ENCODE results near the gene SELP. TPM values are rescaled to one million over a fixed set of nuclear protein-coding genes. Genes with fewer than 3 reads are reported as not detected.

Gene SELP
- polyA plus RNA-seq, 1 of the 3 experiments (the other 2 are of a cell fraction), result not detected

DNA sequence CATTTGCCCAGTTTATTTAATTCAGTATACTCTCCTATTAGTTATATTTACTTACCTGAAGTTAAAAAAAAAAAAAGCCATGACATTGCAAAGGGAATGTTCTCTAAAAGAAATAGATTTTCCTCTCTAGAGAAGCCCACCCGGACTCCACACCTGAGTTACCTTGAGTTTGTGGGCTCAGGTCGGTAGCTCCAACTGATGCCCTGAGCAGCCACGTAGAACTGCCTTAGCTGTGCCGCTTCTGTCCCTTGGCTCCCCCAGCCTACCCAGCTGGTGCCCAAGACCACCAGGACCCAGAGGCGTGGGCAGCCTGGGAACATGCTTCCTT, 43.9 kb downstream of the SELP start:
- Histone ChIP-seq H2AFZ (ENCODE audit: low read depth) (no peak overlapping the region), H4K20me1 (ENCODE audit: insufficient read depth) (no peaks in the 10 kb centered on the region), H3K27ac (ENCODE audit: low read depth in 2 of 2, low read length in 1 of 2) (no peak overlapping the region), H3K9ac (no peak overlapping the region), H3K4me1 (ENCODE audit: control insufficient read depth in 1 of 2, insufficient read depth in 2 of 2, low read depth in 1 of 2, low read length in 1 of 2) (peaks cover 0 to 8% of the 10 kb centered on the region in 2 experiments; a peak in 1 of 4 replicates), H3K27me3 (ENCODE audit: insufficient read depth) (peaks cover 24% of the 10 kb centered on the region; the same call in 1 of the 2 replicates), H3K4me3 (ENCODE audit: low read depth in 2 of 2, low read length in 1 of 2) (peak overlapping the region; percentile 30 to 52), H3K79me2 (ENCODE audit: insufficient read depth) (no peaks in the 10 kb centered on the region), H3K9me2 (no peaks in the 10 kb centered on the region), H3K36me3 (replicated peaks in 1 of 2; ENCODE audit: control insufficient read depth in 1 of 2, insufficient read depth in 2 of 2, low read length in 1 of 2) (no peaks in the 10 kb centered on the region), H3K9me3 (no peaks in the 10 kb centered on the region), H3K4me2 (peak overlapping the region; percentile 75), H3F3A (replicated peaks; ENCODE audit: insufficient read depth) (no peaks in the 10 kb centered on the region)
- ChIA-PET CTCF (interaction anchor here (0.6 to 2.0 kb wide), 16 partner anchors 9 to 224 kb away, joined by 3 to 11 read pairs (median 4); no protein-coding TSS in a partner anchor), POLR2A (no interaction called here)
- no peak for DNase-seq
- WGBS (ENCODE audit: low lambda C conversion rate), result 8% methylated on average over 4 of the region's 5 CpGs
- no peak for TF ChIP-seq FOXM1 (IDR thresholded peaks at IDR 0.05; ENCODE audit: low read depth)
- TF ChIP-seq, protein P1, sequence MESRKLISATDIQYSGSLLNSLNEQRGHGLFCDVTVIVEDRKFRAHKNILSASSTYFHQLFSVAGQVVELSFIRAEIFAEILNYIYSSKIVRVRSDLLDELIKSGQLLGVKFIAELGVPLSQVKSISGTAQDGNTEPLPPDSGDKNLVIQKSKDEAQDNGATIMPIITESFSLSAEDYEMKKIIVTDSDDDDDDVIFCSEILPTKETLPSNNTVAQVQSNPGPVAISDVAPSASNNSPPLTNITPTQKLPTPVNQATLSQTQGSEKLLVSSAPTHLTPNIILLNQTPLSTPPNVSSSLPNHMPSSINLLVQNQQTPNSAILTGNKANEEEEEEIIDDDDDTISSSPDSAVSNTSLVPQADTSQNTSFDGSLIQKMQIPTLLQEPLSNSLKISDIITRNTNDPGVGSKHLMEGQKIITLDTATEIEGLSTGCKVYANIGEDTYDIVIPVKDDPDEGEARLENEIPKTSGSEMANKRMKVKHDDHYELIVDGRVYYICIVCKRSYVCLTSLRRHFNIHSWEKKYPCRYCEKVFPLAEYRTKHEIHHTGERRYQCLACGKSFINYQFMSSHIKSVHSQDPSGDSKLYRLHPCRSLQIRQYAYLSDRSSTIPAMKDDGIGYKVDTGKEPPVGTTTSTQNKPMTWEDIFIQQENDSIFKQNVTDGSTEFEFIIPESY (IDR thresholded peaks at IDR 0.05; ENCODE audit: borderline replicate concordance, low read depth), result no peak
- TF ChIP-seq MXI1 (IDR thresholded peaks at IDR 0.05; ENCODE audit: low read depth, low read length), result no peak
- TF ChIP-seq GATA2 (CRISPR knock-in tag; IDR thresholded peaks at IDR 0.05), result no peak
- TF ChIP-seq EZH2phosphoT487 (IDR thresholded peaks at IDR 0.05; ENCODE audit: borderline replicate concordance, low read depth), result no peak
- TF ChIP-seq, protein P2, sequence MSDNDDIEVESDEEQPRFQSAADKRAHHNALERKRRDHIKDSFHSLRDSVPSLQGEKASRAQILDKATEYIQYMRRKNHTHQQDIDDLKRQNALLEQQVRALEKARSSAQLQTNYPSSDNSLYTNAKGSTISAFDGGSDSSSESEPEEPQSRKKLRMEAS (IDR thresholded peaks at IDR 0.05; ENCODE audit: low read depth), result no peak
- no peak for TF ChIP-seq ELF1 (IDR thresholded peaks at IDR 0.05)
- TF ChIP-seq TCF12 (IDR thresholded peaks at IDR 0.05), result no peak
- TF ChIP-seq EP300 (IDR thresholded peaks at IDR 0.05; ENCODE audit: borderline replicate concordance in 1 of 2, low read depth in 1 of 2, low read length in 1 of 2), result no peak
- no peak for TF ChIP-seq MEF2A (IDR thresholded peaks at IDR 0.05; ENCODE audit: borderline replicate concordance, low read depth)
- TF ChIP-seq FOSL2 (IDR thresholded peaks at IDR 0.05; ENCODE audit: borderline replicate concordance, low read depth), result no peak
- no peak for TF ChIP-seq GABPA (IDR thresholded peaks at IDR 0.05; ENCODE audit: low read depth)

DNA sequence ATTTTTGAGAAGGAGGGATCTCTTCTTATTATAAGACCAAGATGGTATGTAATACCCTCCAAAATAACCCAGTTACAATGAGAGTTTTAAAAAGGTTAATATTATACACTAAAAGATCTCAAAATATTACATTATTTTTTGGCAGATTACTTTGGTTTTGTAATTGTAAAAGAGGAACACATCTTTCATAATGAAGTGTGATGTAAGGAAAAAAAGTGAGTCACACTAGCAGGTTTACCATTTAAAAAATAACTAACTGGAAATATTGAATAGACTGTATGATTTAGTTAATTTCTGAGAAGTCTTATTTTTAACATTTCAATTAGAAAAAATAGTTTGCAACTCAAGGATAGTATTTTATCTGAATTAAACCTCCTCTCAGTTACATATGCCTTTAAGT, 44.7 kb downstream of the SELP start:
- no peak for TF ChIP-seq TEAD4 (IDR thresholded peaks at IDR 0.05; ENCODE audit: borderline replicate concordance, insufficient read depth)
- TF ChIP-seq, protein P1 (IDR thresholded peaks at IDR 0.05; ENCODE audit: borderline replicate concordance, low read depth), result no peak
- TF ChIP-seq, protein P3, sequence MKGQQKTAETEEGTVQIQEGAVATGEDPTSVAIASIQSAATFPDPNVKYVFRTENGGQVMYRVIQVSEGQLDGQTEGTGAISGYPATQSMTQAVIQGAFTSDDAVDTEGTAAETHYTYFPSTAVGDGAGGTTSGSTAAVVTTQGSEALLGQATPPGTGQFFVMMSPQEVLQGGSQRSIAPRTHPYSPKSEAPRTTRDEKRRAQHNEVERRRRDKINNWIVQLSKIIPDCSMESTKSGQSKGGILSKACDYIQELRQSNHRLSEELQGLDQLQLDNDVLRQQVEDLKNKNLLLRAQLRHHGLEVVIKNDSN (IDR thresholded peaks at IDR 0.05; ENCODE audit: borderline replicate concordance, low read depth), result no peak
- no peak for TF ChIP-seq FOXM1 (IDR thresholded peaks at IDR 0.05; ENCODE audit: low read depth)
- TF ChIP-seq RAD21 (IDR thresholded peaks at IDR 0.05; ENCODE audit: low read length), result no peak
- TF ChIP-seq, protein P4, sequence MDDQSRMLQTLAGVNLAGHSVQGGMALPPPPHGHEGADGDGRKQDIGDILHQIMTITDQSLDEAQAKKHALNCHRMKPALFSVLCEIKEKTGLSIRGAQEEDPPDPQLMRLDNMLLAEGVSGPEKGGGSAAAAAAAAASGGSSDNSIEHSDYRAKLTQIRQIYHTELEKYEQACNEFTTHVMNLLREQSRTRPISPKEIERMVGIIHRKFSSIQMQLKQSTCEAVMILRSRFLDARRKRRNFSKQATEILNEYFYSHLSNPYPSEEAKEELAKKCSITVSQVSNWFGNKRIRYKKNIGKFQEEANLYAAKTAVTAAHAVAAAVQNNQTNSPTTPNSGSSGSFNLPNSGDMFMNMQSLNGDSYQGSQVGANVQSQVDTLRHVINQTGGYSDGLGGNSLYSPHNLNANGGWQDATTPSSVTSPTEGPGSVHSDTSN (IDR thresholded peaks at IDR 0.05), result no peak
- TF ChIP-seq SMC3 (IDR thresholded peaks at IDR 0.05; ENCODE audit: low read depth, low read length), result no peak
- no peak for TF ChIP-seq TCF12 (IDR thresholded peaks at IDR 0.05)
- TF ChIP-seq RFX5 (IDR thresholded peaks at IDR 0.05; ENCODE audit: low read length), result no peak
- TF ChIP-seq YY1 (IDR thresholded peaks at IDR 0.05; ENCODE audit: low read depth), result no peak
- TF ChIP-seq, protein P5, sequence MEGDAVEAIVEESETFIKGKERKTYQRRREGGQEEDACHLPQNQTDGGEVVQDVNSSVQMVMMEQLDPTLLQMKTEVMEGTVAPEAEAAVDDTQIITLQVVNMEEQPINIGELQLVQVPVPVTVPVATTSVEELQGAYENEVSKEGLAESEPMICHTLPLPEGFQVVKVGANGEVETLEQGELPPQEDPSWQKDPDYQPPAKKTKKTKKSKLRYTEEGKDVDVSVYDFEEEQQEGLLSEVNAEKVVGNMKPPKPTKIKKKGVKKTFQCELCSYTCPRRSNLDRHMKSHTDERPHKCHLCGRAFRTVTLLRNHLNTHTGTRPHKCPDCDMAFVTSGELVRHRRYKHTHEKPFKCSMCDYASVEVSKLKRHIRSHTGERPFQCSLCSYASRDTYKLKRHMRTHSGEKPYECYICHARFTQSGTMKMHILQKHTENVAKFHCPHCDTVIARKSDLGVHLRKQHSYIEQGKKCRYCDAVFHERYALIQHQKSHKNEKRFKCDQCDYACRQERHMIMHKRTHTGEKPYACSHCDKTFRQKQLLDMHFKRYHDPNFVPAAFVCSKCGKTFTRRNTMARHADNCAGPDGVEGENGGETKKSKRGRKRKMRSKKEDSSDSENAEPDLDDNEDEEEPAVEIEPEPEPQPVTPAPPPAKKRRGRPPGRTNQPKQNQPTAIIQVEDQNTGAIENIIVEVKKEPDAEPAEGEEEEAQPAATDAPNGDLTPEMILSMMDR (IDR thresholded peaks at IDR 0.05), result no peak
- no peak for TF ChIP-seq GATA2 (CRISPR knock-in tag; IDR thresholded peaks at IDR 0.05)
- TF ChIP-seq CHD2 (IDR thresholded peaks at IDR 0.05; ENCODE audit: low read length, partially characterized antibody), result no peak
- Histone ChIP-seq H3K4me3 (ENCODE audit: low read depth in 2 of 2, low read length in 1 of 2) (no peak overlapping the region), H3K9me2 (no peaks in the 10 kb centered on the region), H3K4me2 (no peak overlapping the region), H3K9ac (no peak overlapping the region), H3K27ac (ENCODE audit: low read depth in 2 of 2, low read length in 1 of 2) (no peak overlapping the region), H3K79me2 (ENCODE audit: insufficient read depth) (no peaks in the 10 kb centered on the region), H3K4me1 (ENCODE audit: control insufficient read depth in 1 of 2, insufficient read depth in 2 of 2, low read depth in 1 of 2, low read length in 1 of 2) (peaks cover 0 to 8% of the 10 kb centered on the region in 2 experiments; a peak in 1 of 4 replicates), H2AFZ (ENCODE audit: low read depth) (no peak overlapping the region), H3K9me3 (no peaks in the 10 kb centered on the region), H3K27me3 (ENCODE audit: insufficient read depth) (peaks cover 19% of the 10 kb centered on the region; the same call in 1 of the 2 replicates), H3K36me3 (replicated peaks in 1 of 2; ENCODE audit: control insufficient read depth in 1 of 2, insufficient read depth in 2 of 2, low read length in 1 of 2) (no peaks in the 10 kb centered on the region), H4K20me1 (ENCODE audit: insufficient read depth) (no peaks in the 10 kb centered on the region), H3F3A (replicated peaks; ENCODE audit: insufficient read depth) (no peaks in the 10 kb centered on the region)
- no peak for DNase-seq
- POLR2A ChIA-PET, result no interaction called here
- CTCF ChIA-PET, result interaction anchor here (1.9 kb wide), 1 partner anchor 17 kb away, joined by 9 read pairs; no protein-coding TSS in a partner anchor

Data from SK-N-SH (cell line).